ENCODE results near the gene UNC5B. TPM values are rescaled to one million over a fixed set of nuclear protein-coding genes. Genes with fewer than 3 reads are reported as not detected.

Gene UNC5B
- total and polyA plus RNA-seq, 2 donors from 2014 or later = 5.5 to 22.6 TPM

- intact Hi-C loops (cut with DNase I) = no loop called here
- Histone ChIP-seq H3K27me3 (ENCODE audit: control insufficient read depth, insufficient read depth, low read length) (no peaks in the 10 kb centered on the region), H3K9ac (ENCODE audit: low read length in 3 of 3) (no peak overlapping the region), H3K4me3 (ENCODE audit: low read length in 3 of 3) (no peak overlapping the region), H3K27ac (ENCODE audit: low read depth in 2 of 2, low read length in 2 of 2) (no peak overlapping the region), H3K4me1 (ENCODE audit: control insufficient read depth in 2 of 3, insufficient read depth in 2 of 3, low read depth in 1 of 3, low read length in 3 of 3) (no peaks in the 10 kb centered on the region), H3K36me3 (ENCODE audit: control insufficient read depth in 2 of 3, insufficient read depth in 3 of 3, low read length in 3 of 3) (peaks cover 0 to 5% (median 2%) of the 10 kb centered on the region in 3 donors), H3K9me3 (ENCODE audit: control insufficient read depth in 2 of 3, insufficient read depth in 1 of 3, low read length in 3 of 3) (no peaks in the 10 kb centered on the region)
- DNase-seq (peak in 1 of 5 donors; percentile 33), FAIRE-seq (no peak)
- no peak for TF ChIP-seq CTCF (IDR thresholded peaks at IDR 0.05; ENCODE audit: borderline replicate concordance, extremely low read depth, insufficient read depth)
These were observed 89.1 kb downstream of the UNC5B start for GRCh38 chr10:71301371-71301916.

GRCh38 chr10:71302451-71302850 lies 90.1 kb downstream of the UNC5B start:
- TF ChIP-seq CTCF (IDR thresholded peaks at IDR 0.05; ENCODE audit: borderline replicate concordance, extremely low read depth, insufficient read depth) = no peak
- Histone ChIP-seq H3K4me3 (ENCODE audit: low read length in 3 of 3) (no peak overlapping the region), H3K9ac (ENCODE audit: low read length in 3 of 3) (no peak overlapping the region), H3K9me3 (ENCODE audit: control insufficient read depth in 2 of 3, insufficient read depth in 1 of 3, low read length in 3 of 3) (no peaks in the 10 kb centered on the region), H3K27ac (ENCODE audit: low read depth in 2 of 2, low read length in 2 of 2) (no peak overlapping the region), H3K36me3 (ENCODE audit: control insufficient read depth in 2 of 3, insufficient read depth in 3 of 3, low read length in 3 of 3) (peaks cover 0 to 5% (median 2%) of the 10 kb centered on the region in 3 donors), H3K4me1 (ENCODE audit: control insufficient read depth in 2 of 3, insufficient read depth in 2 of 3, low read depth in 1 of 3, low read length in 3 of 3) (peaks cover 0 to 4% (median 0%) of the 10 kb centered on the region in 3 donors), H3K27me3 (ENCODE audit: control insufficient read depth, insufficient read depth, low read length) (no peaks in the 10 kb centered on the region)
- DNase-seq (peak in 1 of 5 donors; percentile 59), FAIRE-seq (no peak)
- intact Hi-C loops (cut with DNase I) = no loop called here

GRCh38 chr10:71302874-71303568 lies 90.7 kb downstream of the UNC5B start:
- Histone ChIP-seq H3K9me3 (ENCODE audit: control insufficient read depth in 2 of 3, insufficient read depth in 1 of 3, low read length in 3 of 3) (no peaks in the 10 kb centered on the region), H3K36me3 (ENCODE audit: control insufficient read depth in 2 of 3, insufficient read depth in 3 of 3, low read length in 3 of 3) (peaks cover 0 to 3% (median 2%) of the 10 kb centered on the region in 3 donors), H3K4me1 (ENCODE audit: control insufficient read depth in 2 of 3, insufficient read depth in 2 of 3, low read depth in 1 of 3, low read length in 3 of 3) (peaks cover 0 to 5% (median 3%) of the 10 kb centered on the region in 3 donors), H3K4me3 (ENCODE audit: low read length in 3 of 3) (no peak overlapping the region), H3K9ac (ENCODE audit: low read length in 3 of 3) (no peak overlapping the region), H3K27ac (ENCODE audit: low read depth in 2 of 2, low read length in 2 of 2) (no peak overlapping the region), H3K27me3 (ENCODE audit: control insufficient read depth, insufficient read depth, low read length) (no peaks in the 10 kb centered on the region)
- intact Hi-C loops (cut with DNase I) = no loop called here
- FAIRE-seq (no peak), DNase-seq (peak in 3 of 5 donors; percentile 18 to 71 (median 69))
- TF ChIP-seq CTCF (IDR thresholded peaks at IDR 0.05; ENCODE audit: borderline replicate concordance, extremely low read depth, insufficient read depth) = peak; percentile 50

All from kidney (tissue), 14 donors.